ENCODE results near the gene RGS3.

RGS3 gene

DNA sequence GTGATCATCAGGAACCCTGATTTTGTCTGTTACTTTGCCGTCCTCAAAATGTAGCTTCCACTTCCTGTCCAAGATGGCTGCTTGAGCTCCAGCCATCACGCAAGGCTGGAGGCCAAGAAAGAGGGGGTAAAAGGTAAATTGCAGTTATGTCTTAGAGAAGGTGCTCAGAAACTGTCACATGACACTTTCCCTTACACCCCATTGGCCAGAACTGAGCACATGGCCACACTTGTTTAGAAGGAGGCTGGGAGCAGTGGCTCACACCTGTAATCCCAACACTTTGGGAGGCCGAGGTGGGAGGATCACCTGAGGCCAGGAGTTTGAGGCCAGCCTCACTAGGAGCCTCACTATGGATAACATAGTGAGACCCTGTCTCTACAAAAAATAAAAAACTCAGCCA, 140.9 kb downstream of the RGS3 start:
- no peak for DNase-seq (ENCODE audit: extremely low read depth, insufficient read length)
- Histone ChIP-seq H3K27me3 (replicated peaks; ENCODE audit: control insufficient read depth, insufficient read depth, low read length) (no peaks in the 10 kb centered on the region), H3K4me3 (replicated peaks; ENCODE audit: low read depth, low read length) (no peak overlapping the region), H3K36me3 (ENCODE audit: control insufficient read depth, insufficient read depth, low read length) (no peaks in the 10 kb centered on the region)
- TF ChIP-seq, protein P1, sequence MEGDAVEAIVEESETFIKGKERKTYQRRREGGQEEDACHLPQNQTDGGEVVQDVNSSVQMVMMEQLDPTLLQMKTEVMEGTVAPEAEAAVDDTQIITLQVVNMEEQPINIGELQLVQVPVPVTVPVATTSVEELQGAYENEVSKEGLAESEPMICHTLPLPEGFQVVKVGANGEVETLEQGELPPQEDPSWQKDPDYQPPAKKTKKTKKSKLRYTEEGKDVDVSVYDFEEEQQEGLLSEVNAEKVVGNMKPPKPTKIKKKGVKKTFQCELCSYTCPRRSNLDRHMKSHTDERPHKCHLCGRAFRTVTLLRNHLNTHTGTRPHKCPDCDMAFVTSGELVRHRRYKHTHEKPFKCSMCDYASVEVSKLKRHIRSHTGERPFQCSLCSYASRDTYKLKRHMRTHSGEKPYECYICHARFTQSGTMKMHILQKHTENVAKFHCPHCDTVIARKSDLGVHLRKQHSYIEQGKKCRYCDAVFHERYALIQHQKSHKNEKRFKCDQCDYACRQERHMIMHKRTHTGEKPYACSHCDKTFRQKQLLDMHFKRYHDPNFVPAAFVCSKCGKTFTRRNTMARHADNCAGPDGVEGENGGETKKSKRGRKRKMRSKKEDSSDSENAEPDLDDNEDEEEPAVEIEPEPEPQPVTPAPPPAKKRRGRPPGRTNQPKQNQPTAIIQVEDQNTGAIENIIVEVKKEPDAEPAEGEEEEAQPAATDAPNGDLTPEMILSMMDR (IDR thresholded peaks at IDR 0.05; ENCODE audit: insufficient read depth, low read length, poor library complexity, severe bottlenecking) = no peak

DNA sequence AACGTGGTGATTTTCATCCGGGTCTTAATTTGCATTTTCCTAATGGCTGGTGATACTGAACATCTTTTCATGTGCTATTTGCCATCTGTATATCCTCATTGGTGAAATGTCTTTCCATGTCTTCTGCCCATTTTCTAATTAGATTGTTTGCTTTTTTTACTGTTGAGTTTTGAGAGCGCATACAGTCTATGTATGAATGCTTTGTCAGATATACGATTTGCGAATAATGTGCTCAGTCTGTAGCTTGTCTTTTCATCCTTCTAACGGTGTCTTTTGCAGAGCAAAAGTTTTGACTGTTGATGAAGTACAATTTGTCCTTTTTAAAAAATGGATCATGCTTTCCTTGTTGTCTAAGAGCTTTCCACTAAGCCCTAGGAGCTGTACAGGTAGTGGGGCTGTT, 143.0 kb downstream of the RGS3 start:
- TF ChIP-seq, protein P1 (IDR thresholded peaks at IDR 0.05; ENCODE audit: insufficient read depth, low read length, poor library complexity, severe bottlenecking) = no peak
- Histone ChIP-seq H3K4me3 (replicated peaks; ENCODE audit: low read depth, low read length) (no peak overlapping the region), H3K27me3 (replicated peaks; ENCODE audit: control insufficient read depth, insufficient read depth, low read length) (no peaks in the 10 kb centered on the region), H3K36me3 (ENCODE audit: control insufficient read depth, insufficient read depth, low read length) (no peaks in the 10 kb centered on the region)
- DNase-seq (ENCODE audit: extremely low read depth, insufficient read length) = no peak

DNA sequence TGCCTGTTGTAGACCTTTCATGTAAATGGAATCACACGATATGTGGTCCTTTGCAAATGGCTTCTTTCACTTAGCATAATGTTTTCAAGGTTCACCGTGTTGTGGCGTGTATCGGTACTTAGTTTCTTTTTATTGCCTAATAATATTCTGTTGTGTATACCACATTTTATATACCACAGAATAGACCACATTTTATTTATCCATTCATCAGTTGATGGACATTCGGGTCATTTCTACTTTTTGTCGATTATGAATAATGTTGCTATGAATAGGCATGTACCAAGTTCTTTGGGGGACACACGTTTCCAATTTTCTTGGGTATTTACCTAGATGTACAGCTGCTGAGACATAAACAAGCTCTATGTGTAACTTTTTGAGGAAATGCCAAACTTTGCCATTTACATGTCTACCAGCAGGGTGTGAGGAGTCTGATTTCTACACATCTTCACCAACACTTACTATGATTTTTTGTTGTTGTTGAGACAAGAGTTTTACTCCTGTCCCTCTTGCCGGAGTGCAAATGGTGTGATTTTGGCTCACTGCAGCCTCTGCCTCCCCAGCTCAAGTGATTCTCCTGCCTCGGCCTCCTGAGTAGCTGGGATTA, 144.7 kb downstream of the RGS3 start:
- DNase-seq (ENCODE audit: extremely low read depth, insufficient read length) = no peak
- H3K4me3 ChIP-seq (replicated peaks; ENCODE audit: low read depth, low read length) = no peak overlapping the region
- H3K36me3 ChIP-seq (ENCODE audit: control insufficient read depth, insufficient read depth, low read length) = no peaks in the 10 kb centered on the region
- TF ChIP-seq, protein P1 (IDR thresholded peaks at IDR 0.05; ENCODE audit: insufficient read depth, low read length, poor library complexity, severe bottlenecking) = no peak
- H3K27me3 ChIP-seq (replicated peaks; ENCODE audit: control insufficient read depth, insufficient read depth, low read length) = no peaks in the 10 kb centered on the region

DNA sequence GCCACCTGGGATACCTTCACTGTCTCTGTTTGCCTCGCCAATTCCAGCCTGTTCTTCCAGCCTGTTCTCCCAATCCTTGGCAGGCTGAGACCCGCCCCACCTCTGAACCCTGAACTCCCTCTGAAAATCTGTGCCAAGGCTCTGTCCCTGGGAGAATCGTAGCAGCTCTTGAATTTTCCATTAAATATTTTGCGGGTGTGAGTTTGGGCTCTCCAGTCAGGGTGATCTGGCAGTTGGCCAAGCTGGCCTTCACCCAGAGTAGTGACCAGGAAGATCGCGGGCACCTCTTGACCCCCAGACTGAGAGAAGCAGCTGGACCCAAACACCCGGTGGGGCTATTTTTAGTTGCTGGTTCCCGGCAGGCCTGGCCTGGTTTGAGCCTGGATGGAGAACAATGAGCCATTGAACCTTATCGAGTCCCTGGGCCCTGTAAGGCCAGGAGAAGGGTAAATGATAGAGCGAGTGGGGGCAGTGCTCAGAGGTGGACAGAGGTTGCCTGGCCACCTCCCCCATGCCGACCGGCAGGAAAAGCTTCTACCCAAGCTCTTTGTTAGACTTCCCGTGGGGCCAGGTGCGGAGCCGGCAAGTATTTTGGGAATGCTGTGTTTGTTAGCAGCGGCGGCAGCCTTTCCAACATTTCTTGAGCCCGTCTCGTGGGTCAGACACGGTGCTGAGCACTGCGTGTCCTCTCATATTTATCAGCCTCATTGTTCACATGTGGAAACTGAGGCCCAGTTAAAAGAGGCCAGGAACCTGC, 146.2 kb downstream of the RGS3 start:
- Histone ChIP-seq H3K36me3 (ENCODE audit: control insufficient read depth, insufficient read depth, low read length) (no peaks in the 10 kb centered on the region), H3K27me3 (replicated peaks; ENCODE audit: control insufficient read depth, insufficient read depth, low read length) (no peaks in the 10 kb centered on the region), H3K4me3 (replicated peaks; ENCODE audit: low read depth, low read length) (no peak overlapping the region)
- DNase-seq (ENCODE audit: extremely low read depth, insufficient read length) = no peak
- TF ChIP-seq, protein P1 (IDR thresholded peaks at IDR 0.05; ENCODE audit: insufficient read depth, low read length, poor library complexity, severe bottlenecking) = no peak

DNA sequence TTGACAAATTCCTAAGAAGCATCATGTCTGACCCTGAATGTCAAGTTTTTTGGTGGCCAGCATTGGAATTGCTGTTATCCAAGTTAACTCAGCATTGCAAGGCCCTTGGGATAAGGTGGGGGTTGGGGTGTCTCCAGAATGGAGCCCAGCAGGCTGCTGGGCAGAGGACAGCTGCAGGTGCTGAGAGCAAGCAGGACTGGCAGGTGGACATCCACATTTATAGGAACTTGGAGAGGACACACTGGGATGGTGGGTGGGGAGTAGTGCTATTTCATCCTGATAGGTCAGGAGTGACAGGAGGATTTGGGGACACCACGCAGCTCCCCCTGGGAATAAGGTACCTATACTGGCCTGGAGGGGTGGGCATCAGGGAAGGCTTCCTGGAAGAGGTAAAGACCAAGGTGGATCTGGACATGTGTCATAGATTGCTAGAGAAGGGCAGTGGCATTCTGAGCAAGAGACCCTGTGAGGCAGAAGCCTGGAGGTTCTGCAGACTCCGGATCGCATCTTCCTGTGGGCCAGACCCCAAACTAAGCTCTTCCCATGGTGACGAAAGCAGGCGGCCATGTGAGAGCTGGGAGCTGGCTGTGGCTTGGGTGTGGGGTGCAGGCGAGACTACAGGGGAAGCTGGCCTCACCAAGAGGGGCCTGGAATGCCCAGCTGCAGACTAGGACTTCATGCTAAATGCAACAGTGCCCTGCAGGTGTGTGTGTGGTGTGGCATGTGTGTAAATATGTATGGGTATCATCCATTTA, 148.1 kb downstream of the RGS3 start:
- Histone ChIP-seq H3K4me3 (replicated peaks; ENCODE audit: low read depth, low read length) (no peak overlapping the region), H3K36me3 (ENCODE audit: control insufficient read depth, insufficient read depth, low read length) (no peaks in the 10 kb centered on the region), H3K27me3 (replicated peaks; ENCODE audit: control insufficient read depth, insufficient read depth, low read length) (no peaks in the 10 kb centered on the region)
- no peak for DNase-seq (ENCODE audit: extremely low read depth, insufficient read length)
- TF ChIP-seq, protein P1 (IDR thresholded peaks at IDR 0.05; ENCODE audit: insufficient read depth, low read length, poor library complexity, severe bottlenecking) = no peak

Data from GM06990 (cell line).